CD4-positive, alpha-beta T cell treated with Interleukin-17A for 4 hours (primary cell): Measurements from ENCODE around the gene GAGE12J.
"Not testable (repeated sequence)": the region's sequence is repeated elsewhere in the genome, so short reads cannot be mapped to it uniquely, and the experiment has no call there.

Source experiments
- DNase-seq: peaks from one replicate; pipeline ENCODE4 v3.0.0-alpha.2; 2020; ENCODE audit warnings: mixed read lengths

The GAGE12J gene

DNA sequence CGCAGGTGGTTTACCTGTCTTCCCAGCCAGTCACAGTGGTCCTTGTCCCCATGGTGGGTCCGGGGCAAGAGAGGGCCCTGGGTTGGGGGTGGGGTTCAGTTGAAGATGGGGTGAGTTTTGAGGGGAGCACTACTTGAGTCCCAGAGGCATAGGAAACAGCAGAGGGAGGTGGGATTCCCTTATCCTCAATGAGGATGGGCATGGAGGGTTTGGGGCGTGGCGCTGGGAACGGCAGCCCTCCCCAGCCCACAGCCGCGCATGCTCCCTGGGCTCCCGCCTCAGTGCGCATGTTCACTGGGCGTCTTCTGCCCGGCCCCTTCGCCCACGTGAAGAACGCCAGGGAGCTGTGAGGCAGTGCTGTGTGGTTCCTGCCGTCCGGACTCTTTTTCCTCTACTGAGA is at the start of gene GAGE12J:
GAGE12J (plus strand) TSS at position 301 of the 400 bp plus-strand sequence. CDS start 1,157 bp downstream, outside the sequence.
- not testable (repeated sequence) for DNase-seq

DNA sequence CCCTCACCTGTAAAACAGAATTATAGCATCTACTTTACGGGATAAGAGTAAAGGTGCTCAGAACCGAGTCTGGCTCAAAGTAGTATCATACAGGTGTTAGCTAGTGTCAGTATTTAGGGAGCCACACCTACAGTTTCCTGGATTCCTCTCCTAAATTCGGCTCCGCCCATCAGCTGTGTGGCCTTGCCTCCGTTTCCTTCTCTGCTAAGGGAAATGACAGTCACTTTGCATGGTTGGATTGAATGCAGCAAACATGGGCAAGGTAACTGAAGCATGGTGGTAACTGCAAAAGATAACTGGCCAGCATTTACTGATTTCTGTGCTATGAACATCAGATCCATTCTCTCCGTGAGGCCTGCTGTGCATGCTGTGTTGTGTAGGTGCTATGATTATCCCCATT is 49.4 kb upstream of the GAGE12J start:
- DNase-seq = peak; percentile 64

DNA sequence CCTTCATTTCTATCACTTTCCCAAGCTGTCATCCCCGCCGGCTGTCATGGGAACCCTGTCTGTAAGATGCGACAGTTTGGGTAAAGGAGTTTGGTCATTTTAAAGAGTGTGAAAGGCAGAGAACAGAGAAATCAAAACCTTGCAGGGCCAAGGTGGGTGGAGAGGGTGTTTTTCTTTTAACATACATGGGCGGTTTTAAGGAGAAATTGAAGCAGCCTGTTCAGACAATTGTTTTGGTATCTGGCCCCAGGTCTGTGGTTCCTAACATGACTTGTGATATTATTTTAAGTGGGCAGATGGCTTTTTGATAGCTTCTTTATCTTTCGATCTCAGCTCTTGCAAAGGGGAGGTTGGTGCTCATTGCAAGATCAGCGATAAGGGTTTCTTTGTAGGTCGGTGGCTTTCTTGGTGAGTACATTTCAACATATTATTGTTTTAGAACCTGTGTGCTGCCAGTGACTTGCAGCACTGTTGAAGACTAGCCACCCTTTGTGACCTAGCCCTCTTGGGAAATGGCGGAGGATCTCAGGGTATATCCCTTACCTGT is 48.6 kb upstream of the GAGE12J start:
- DNase-seq = peak; percentile 49

DNA sequence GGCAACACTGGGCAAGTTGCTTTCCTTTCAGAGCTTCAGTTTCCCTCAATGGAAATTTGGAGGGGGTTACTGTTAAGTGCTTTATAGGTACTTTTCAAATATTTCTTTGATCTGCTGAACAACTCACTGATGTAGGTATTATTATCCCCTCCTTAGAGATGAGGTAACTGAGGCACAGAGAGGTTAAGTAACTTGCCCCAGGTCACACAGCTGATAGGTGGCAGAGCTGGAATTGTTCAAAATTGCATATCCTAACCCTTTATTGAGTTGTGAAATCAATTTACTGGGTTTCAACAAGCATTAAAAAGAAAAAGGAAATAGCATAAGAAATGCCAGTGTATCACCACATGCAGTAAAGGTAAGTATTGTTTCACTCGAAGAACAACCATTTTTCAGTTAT is 45.6 kb upstream of the GAGE12J start:
- DNase-seq = no peak

GRCh38 chrX:49276671-49277534 is 44.9 kb upstream of the GAGE12J start:
- no peak for DNase-seq

GRCh38 chrX:49277535-49277830 is 44.4 kb upstream of the GAGE12J start:
- DNase-seq = no peak

DNA sequence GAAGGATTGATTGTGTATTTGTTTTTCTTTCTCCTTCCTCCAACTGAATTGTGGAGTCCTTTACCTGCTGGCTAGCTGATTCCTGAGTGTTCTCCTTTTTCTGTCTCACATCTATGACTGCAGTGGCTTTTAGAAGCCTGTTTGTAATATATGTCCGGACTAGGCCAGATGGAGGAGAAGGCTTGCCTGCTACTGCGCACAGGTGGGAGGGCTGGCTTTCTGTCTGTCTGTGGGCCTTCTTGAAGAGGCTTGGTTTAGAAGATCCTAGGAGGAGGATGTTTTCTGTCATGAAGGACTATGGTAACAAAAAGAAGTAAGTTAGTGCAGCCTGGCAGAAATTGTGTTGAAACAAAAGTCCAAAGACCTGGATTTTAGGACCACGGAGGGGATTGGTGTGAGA is 43.8 kb upstream of the GAGE12J start:
- DNase-seq = no peak

GRCh38 chrX:49282647-49283011 is 39.2 kb upstream of the GAGE12J start:
- DNase-seq = no peak

DNA sequence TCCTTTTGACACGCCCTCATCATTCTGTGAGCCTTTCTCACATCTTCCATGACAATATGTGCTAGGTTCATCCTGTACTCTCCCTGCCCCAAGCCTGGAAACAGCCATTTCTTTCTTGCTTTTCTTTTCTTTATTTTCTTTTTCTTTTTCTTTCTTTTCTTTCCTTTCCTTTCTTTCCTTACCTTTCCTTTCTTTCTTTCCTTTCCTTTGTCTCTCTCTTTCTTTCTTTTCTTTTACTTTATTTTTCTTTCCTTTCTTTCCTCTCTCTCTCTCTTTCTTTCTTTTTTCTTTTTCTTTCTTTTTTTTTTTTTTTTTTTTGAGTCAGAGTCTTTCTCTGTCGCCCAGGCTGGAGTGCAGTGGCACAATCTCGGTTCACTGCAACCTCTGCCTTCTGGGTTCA is 37.6 kb upstream of the GAGE12J start:
- no peak for DNase-seq

- no peak for DNase-seq
Observed at GRCh38 chrX:49286136-49286535, 35.7 kb upstream of the GAGE12J start.

DNA sequence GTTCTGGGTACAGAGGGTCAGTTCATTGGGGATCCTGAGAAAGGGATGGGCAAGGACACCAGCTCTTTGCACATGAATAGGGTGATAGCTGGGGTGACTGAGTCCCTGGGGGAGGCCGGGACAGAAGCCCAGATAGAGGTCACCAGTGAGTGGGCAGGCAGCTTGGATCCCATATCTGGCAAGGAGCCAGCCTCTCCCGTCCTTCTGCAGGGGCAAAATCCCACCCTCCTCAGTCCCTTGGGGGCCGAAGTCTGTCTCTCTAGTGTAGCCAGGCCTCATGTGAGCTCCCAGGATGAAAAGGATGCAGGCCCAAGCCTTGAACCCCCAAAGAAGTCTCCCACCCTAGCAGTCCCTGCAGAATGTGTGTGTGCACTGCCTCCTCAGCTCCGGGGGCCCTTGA is 35.3 kb upstream of the GAGE12J start:
- DNase-seq = no peak

DNA sequence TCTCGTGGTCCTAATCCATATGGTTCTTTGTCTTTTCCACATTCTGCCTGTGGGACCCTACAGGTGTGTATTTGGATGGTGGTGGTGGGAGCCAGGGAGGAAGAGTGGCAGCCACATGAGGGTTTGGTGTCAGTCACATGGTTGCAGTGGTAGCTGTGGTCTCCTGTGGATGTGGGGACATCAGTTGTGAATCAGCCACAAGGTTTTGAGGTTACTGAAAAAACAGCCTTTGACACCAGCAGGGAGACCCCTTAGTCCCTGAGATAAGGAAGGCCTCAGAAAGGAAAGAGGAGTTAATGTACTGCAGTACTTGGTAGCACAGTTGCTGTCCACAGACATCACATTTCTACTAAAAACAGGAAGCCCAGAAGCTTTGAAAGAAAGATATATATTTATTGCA is 34.2 kb upstream of the GAGE12J start:
- no peak for DNase-seq

- DNase-seq = no peak
Observed at GRCh38 chrX:49290215-49290614, 31.6 kb upstream of the GAGE12J start.

DNA sequence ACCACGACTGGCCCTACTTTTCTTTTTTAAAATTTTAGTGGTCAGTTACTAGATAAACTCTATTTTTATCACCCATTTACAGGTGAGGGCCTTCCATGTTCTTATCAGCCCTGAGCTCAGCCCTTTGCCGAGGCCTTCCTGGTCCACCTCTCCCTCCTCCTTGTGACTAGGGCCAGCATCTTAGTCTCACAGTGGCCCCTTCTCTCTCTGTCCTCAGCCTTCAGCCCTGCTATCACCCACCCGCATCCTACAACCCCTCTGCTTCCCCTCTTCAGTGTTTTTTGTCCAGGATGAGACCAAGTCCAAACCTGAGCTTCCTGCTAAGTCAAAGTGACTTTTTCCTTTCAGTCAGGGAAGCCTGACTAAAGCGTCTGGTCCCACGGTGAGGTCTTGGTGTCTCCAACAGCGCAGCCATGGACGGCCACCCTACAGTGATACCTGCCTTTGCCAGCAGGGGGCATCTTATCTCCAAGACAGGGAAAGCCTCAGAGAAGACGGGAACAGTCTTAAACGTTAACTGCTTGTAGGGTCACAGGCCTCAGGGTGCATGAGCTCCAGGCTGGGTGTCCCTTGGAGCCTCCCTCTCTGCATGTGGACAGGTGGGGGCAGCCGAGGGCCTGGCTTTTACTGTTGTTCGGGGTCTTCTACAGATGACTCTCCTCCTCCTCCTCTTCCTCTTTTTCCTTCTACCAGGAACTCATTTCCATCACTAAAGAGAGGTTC is 30.1 kb upstream of the GAGE12J start:
- peak; percentile 81 for DNase-seq

GRCh38 chrX:49292400-49293362 is 29.2 kb upstream of the GAGE12J start:
- no peak for DNase-seq

GRCh38 chrX:49299293-49299692 is 22.5 kb upstream of the GAGE12J start:
- DNase-seq = not testable (repeated sequence)

DNA sequence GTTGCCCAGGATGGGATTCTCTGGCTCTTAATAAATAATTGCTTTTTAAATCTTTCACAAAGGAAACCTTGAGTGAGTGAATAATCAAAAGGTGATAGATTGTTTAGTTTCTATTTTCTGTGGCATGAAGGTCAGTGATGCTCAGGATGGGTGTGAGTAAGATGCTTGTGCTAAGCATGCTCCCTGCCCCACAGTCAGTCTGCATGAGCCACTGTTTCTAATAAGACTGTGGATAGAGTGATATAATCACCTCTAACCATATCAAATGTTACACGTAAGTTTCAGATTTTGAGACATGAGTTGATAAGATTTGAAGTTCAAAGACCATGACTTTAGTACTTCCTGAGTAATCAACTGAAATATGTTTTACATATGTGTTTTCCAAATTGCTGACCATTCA is 21.1 kb upstream of the GAGE12J start:
- DNase-seq = no peak

DNA sequence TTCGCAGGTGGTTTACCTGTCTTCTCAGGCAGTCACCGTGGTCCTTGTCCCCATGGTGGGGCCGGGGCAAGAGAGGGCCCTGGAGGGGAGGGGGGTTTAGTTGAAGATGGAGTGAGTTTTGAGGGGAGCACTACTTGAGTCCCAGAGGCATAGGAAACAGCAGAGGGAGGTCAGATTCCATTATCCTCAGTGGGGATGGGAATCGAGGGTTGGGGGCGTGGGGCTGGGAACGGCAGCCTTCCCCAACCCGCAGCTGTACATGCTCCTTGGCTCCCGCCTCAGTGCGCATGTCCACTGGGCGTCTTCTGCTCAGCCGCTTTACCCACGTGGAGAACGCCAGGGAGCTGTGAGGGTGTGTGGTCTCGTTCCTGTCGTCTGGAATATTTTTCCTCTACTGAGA is 18.5 kb upstream of the GAGE12J start, which contains the start of gene GAGE10:
GAGE10 (plus strand) TSS at position 301 of the 400 bp plus-strand sequence. CDS start 1,214 bp downstream, outside the sequence.
- DNase-seq = no peak

- not testable (repeated sequence) for DNase-seq
Observed at GRCh38 chrX:49307775-49308174, 14.1 kb upstream of the GAGE12J start.

DNA sequence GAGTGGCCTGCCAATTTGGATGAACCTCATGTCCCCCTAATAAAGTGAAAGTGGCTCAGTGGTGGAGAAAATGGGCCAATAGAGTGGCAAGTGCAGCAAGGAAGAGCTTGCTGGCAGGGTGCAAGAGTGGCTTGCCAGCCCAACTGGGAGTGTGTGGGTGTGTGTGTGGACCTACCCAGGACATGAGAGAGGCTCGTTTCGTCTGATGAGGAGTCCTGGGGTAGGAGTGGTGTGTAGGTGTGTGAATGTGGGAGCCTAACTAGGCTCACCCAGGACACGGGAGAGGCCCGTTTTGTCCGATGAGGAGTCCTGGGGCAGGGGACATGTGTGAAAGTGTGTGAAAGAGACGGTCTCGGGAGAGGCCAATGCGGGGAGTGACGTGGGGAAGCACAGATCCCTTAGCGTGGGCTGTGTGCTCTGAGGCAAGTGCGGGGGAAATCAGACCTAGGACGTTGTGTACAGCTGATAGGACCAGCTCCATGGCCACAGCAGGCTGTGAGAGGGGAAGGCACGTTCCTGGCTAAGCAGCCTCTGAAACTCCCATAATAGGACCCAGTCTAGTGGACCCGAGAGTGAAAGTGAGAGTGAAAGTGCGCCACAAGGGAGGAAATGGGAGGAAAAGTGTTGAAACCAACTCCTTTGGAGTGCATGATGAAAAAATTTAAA is 13.1 kb upstream of the GAGE12J start:
- DNase-seq = peak; percentile 48

DNA sequence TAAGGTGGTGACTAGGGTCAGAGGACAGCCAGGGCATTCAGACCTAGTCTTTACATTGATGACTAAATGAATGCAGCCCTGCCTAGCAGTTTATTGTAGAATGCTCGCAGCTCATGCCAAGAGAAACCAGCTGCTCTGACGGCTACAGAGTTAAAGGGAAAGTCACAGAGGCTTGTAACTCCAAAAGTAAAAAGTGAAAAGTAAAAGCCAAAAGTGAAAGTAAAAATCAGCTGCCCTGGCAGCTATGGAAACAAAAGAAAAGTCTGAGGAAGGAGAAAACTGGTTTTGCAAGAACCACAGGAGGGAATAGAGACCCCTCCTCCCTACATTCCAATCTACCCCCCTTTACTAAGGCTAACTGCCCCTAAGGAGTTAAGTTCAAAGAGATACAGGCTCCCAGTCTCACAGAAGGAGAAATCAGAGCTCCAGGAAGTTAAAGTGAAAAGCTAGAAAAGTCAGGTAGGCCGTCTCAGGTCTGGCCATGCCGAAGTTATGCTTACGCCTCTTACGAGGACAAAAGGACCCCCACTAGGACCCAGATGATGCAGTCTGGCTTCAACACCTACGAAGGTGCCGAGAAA is 12.3 kb upstream of the GAGE12J start:
- peak; percentile 33 for DNase-seq

- DNase-seq = no peak
Observed at GRCh38 chrX:49310371-49310770, 11.5 kb upstream of the GAGE12J start.
